NCI-H1417 (cell line): Measurements from ENCODE around the gene PDS5A.
A peak's percentile ranks its signal among the peaks of the same experiment; 100 is the strongest.
"Not testable (repeated sequence)": the region's sequence is repeated elsewhere in the genome, so short reads cannot be mapped to it uniquely, and the experiment has no call there.

Experiments used
- DNase-seq, 3 experiments: peaks; one replicate each; lab custom pipeline; 2025; lab: John Stamatoyannopoulos, UW

Gene PDS5A

DNA sequence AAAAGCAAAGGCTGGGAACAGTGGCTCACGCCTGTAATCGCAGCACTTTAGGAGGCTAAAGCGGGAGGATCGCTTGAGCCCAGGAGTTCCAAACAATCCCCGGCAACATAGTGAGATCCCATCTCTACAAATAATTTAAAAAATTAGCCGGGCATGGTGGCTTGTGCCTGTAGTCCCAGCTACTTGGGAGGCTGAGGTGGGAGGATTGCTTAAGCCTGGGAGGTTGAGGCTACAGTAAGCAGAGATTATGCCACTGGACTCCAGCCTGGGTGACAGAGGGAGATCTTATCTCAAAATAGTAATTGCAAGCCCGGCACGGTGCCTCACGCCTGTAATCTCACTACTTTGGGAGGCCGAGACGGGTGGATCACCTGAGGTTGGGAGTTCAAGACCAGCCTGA, 139.3 kb downstream of the PDS5A start:
- DNase-seq: not testable (repeated sequence)

DNA sequence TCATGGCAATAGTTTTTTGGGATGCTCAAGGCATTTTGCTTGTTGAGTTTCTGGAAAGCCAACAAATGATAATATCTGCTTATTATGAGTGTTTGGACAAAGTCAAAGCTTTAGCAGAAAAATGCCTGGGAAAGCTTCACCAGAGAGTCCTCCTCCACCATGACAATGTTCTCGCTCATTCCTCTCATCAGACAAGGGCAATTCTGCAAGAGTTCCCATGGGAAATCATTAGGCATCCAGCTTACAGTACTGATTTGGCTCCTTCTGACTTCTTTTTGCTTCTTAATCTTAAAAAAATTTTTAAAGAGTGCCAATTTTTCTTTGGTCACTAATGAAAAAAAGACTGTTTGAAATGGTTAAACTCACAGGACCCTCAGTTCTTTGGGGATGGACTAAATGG, 143.4 kb downstream of the PDS5A start:
- no peak for DNase-seq

DNA sequence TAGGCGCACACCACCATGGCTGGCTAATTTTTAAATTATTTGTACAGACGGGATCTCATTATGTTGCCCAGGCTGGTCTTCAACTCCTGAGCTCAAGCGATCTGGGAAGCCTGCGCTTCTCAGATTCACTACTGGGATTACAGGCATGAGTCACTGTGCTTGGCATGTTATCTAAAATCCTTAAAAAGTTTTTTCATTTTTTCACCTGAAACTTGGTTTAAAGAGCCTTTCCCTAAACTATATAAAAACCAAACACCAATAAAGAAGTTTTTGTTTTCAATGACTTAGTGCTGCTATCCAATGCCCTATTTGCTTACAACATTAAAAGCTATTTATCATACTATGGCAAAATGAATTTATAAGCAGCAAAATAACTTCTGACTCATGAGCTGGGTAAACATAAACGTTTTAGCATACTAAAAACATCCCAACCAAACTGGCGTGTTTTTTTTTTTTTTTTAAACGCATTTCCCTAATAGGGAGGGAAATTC, 151.9 kb downstream of the PDS5A start:
- DNase-seq: no peak

DNA sequence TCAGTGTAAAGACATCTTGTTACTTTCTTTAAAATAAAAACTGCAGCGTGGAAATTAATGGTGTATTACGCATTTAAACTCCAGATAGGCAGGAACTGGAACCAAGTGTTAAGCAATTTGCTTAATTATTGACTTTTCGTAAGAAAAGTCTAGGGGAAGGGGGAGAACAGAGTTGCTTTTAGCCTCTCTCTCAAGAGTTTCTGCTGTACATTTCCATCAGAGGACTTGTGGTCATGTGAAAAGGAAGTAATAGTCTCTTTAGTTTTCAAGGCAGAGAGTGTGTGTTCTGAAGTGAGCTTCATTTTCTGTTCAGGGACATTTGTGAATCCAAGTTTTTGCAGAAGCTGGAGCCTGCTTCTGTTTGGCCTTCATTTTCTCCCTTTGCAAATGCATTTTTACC, 152.6 kb downstream of the PDS5A start:
- DNase-seq: no peak

DNA sequence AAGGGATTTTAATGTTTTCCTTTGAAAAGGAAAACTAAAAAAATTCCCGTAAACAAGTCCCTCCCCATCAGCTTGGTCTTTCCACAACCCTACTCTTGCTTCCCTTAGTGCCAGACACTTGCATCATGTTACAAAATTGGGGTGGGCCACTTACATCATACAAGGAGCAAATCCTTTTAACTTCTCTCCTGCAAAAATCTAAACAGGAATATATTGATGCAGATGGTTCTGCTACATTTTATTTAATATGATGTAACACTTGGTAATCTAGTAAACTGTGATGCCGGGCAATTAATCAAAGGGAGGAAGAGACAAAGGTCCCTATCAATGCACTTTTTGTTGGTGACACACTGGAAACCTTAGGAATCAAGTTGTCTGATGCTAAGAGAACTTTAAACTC, 154.5 kb downstream of the PDS5A start:
- DNase-seq: no peak

DNA sequence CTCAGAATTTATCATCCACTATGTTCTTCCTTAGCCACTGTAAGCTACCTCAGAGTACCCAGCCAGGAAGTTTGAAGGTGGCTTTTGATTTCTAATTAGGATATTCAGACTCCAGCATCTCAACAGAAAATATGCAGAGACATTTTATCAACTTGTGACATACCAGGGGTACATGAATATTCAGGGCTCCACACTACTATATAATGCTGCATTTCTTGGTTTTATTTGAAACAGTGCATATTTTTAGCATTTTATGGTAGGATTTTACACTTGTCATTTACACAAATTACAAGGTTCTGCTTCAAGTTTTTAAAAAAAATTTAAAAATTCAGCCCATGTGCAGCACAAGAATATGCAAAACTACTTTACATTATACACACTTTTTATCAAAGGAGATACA, 155.0 kb downstream of the PDS5A start:
- no peak for DNase-seq

DNA sequence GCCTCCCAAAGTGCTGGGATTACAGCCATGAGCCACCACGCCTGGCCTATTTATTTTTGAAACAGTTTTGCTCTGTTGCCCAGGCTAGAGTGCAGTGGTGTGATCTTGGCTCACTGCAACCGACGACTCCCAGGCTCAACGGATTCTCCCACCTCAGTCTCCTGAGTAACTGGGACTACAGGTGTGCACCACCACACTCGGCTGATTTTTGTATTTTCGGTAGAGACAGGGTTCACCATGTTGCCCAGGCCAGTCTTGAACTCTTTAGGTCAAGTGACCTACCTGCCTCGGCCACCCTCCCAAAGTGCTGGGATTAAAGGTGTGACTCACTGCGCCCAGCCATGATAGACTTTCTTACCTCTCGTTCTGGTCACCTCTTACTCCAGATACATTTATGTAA, 155.8 kb downstream of the PDS5A start:
- no peak for DNase-seq

DNA sequence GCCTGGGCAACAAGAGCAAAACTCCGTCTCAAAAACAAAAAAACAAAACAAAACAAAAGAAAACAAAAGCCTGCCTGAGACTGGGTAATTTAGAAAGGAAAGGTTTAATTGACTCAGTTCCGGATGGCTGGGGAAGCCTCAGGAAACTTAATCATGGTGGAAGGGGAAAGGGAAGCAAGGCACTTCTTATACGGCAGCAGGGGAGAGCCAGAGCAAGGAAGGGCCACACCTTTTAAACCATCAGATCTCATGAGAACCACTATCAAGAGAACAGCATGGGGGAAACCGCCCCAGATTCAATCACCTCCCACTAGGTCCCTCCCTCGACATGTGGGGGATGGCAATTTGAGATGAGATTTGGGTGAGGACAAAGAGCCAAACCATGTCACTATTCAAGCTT, 157.5 kb downstream of the PDS5A start:
- DNase-seq: no peak

DNA sequence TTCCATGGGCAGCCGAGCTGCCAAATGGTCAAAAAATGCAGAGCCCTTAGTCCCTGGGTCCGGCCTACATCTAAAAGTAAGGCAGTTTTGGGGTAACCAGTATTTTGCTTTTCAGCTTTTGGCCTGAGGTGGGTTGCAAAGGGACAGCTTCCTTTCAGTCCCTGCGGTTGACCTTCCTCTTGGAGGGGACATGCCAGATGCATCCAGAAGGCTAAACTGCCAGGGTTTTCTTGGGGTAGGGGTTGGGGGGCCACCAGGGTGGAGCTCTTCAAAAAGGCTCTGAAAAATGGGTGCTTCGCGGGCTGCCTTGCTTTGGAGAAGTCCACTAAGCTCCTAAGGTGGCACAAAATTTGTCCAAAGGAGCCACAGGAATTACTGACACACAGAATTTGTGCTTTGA, 159.1 kb downstream of the PDS5A start:
- DNase-seq: no peak

DNA sequence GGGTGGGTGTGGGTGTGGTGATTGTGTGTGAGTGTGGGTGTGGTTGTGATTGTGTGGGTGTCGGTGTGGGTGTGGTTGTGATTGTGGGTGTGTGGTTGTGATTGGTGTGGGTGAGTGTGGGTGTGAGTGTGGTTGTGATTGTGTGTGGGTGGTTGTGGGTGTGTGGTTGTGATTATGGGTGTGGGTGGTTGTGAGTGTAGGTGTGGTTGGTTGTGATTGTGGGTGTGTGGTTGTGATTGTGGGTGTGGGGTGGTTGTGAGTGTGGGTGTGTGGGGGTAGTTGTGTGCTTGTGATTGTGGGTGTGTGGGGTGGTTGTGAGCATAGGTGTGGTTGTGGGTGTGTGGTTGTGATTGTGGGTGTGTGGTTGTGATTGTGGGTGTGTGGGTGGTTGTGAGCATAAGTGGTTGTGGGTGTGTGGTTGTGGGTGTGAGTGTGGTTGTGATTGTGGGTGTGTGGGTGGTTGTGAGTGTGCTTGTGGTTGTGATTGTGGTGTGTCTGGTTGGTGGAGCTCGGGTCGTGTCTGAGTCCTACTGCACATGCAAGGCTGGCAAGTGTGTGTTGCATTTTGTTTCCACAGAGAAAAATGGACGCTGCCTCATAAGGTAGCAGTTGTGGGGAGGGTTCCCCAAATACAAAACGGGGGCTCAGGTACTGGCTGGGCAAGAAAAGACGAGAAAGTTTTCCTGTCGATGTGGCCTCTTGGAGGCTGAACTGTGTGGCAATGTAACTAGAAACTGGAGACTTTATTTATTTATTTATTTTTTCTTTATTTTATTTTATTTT, 163.1 kb downstream of the PDS5A start:
- DNase-seq: no peak

DNA sequence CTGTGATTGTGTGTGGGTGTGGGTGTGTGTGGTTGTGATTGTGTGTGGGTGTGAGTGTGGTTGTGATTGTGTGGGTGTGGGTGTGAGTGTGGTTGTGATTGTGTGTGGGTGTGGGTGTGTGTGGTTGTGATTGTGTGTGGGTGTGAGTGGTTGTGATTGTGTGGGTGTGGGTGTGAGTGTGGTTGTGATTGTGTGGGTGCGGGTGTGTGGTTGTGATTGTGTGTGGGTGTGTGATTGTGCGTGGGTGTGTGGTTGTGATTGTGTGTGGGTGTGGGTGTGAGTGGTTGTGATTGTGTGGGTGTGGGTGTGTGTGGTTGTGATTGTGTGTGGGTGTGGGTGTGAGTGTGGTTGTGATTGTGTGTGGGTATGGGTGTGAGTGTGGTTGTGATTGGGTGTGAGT, 163.9 kb downstream of the PDS5A start:
- DNase-seq: not testable (repeated sequence)

DNA sequence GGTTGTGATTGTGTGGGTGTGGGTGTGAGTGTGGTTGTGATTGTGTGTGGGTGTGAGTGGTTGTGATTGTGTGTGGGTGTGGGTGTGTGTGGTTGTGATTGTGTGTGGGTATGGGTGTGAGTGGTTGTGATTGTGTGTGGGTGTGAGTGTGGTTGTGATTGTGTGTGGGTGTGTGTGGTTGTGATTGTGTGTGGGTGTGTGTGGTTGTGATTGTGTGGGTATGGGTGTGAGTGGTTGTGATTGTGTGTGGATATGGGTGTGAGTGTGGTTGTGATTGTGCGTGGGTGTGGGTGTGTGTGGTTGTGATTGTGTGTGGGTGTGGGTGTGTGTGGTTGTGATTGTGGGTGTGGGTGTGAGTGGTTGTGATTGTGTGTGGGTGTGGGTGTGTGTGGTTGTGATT, 164.7 kb downstream of the PDS5A start:
- not testable (repeated sequence) for DNase-seq

DNA sequence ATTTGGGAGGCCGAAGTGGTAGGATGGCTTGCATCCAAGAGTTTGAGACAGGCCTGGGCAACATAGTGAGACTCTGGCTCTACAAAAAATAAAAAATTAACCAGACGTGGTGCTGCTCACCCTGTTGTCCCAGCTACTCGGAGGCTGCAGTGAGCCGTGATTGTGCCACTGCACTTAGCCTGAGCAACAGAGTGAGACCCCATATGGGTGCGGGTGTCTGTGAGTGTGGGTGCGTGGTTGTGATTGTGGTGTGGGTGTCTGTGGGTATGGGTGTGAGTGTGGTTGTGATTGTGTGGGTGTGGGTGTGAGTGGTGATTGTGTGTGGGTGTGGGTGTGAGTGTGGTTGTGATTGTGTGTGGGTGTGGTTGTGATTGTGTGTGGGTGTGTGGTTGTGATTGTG, 165.2 kb downstream of the PDS5A start:
- DNase-seq: no peak

DNA sequence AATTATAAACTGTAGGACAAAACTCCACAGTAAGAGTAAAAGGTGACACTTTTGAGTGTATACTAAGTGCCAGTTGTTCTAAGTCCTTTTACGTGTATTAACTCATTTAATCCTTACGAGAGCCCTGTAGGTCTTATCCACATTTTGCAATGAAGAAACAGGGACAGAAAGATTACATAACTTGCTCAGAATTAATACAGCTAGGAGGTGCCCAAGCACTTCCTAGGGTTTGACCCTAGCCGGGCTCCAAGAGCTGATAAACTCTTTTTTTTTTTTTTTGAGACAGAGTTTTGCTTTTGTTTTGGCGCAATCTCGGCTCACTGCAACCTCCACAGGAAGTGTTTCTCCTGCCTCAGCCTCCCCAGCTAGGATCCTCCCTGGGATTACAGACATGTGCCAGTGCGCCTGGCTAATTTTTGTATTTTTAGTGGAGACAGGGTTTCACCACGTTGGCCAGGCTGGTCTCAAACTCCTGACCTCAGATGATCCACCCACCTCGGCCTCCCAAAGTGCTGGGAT, 169.4 kb downstream of the PDS5A start:
- DNase-seq: no peak

DNA sequence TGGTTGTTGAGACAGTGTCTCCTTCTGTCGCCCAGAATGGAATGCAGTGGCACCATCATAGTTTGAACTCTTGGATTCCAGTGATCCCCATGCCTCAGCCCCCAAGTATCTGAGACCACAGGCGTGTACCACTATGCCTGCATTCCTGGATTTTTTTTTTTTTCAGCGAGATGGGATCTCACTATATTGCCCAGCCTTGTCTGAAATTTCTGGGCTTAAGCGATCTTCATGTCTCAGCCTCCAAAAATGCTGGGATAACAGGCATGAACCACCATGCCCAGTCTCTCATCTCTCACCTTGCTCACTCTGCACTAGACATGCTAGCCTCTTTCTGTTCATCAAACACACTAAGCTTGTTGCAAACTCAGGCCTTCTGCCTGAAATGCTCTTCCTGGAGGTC, 175.7 kb downstream of the PDS5A start:
- no peak for DNase-seq

DNA sequence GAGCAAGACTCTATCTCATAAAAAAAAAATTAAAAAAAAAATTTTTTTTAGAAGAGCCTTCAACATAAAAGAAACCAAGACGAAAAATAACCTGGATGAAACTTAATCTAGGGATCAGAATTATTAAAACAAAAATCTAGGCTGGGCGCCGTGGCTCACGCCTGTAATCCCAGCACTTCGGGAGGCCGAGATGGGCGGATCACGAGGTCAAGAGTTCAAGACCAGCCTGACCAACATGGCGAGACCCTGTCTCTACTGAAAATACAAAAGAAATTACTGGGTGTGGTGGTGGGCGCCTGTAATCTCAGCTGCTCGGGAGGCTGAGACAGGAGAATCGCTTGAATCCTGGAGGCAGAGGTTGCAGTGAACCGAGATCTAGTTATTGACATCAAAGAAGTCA, 184.7 kb downstream of the PDS5A start:
- not testable (repeated sequence) for DNase-seq

DNA sequence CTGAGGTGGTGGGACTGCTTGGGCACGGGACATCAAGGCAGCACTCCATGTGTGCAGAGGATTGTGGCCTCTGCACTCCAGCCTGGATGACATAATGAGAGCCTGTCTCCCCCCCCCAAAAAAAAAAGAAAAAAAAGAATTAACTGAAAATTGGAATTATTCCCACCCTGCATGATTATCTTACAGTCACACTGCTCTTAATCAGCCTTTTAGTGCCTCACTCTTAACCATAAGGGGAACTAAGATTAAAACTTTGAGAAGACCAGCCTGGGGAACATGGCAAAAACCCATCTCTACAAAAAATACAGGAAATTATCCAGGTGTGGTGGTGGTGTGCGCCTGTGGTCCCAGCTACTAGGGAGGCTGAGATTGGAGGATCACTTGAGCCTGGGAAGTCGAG, 185.2 kb downstream of the PDS5A start:
- no peak for DNase-seq

DNA sequence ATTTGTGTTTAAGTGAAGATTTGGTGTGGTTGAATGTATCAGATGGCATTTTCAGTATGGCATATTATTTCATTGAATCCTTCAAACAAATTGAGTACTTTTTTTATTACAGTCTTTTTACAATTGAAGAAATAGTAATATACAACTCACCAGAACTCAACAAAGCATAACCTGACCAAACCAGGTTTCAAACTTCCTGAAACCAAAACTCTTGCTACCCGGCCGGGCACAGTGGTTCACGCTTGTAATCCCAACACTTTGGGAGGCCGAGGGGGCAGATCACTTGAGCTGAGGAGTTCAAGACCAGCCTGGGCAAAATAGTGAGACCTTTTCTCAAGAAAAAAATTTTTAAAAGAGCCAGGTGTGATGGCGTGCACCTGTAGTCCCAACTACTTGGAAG, 185.6 kb downstream of the PDS5A start:
- DNase-seq: no peak

DNA sequence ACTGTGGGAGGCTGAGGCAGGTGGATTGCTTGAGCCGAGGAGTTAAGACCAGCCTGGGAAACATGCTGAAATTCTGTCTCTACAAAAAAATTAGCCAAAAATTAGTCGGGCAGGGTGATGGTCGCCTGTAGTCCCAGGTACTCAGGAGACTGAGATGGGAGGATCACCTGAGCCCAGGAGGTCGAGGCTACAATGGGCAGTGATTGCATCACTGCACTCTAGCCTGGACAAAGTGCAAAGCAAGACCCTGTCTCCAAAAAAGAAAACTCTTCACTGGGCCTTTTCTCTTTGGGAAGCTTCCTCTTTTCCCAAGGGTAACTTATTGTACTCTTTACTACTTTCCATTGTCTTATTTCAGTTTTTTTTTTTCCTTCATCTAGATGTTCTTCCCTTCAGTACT, 190.9 kb downstream of the PDS5A start:
- no peak for DNase-seq

DNA sequence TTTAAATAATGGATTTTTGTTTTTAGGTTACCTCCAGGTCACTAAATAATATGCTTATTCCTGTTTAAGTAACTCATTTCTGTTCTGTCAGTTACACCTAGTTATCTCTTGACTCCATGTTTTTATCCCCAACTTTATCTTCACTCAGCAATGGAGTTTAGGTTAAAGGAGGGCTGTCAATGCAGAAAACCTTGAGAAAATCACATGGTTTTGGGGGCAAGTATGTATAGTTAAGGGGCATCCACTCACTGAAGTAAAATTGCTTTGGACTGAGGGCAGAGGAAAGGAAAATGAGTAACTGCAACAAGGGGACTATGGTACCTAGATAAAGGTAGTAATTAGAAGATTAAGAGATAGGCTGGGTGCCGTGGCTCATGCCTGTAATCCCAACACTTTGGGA, 192.6 kb downstream of the PDS5A start:
- no peak for DNase-seq

DNA sequence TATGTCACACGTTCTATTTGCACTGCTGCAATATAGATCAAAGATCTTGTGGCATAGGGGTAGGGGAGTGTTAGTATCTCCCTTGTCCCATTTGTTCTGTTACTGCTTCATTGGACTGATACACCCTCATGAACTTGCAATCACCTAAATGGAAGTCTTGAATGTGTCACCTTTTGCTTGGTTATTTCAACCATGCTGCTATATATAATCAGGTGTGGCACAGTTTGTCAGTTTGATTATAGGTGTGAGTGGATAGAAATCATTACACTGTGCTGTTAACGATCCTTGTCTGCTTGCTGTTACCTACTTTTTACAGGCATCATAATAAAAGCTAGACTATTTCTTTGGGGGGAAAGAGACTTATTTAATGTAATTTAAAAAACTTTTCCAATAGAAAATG, 195.7 kb downstream of the PDS5A start:
- DNase-seq: peak in 1 of 3 experiments; percentile 50
